Cerebellar nuclear complex (tissue), 1 donor: ENCODE results near the gene VIPR2.
"Not testable (repeated sequence)": the region's sequence is repeated elsewhere in the genome, so short reads cannot be mapped to it uniquely, and the experiment has no call there.

Experiments used
- DNase-seq, 2 experiments: peaks; one replicate each; lab custom pipeline; 2025; lab: John Stamatoyannopoulos, UW

Gene VIPR2

GRCh38 chr7:159091041-159091440, 53.6 kb downstream of the VIPR2 start:
- DNase-seq, result no peak

- DNase-seq, result no peak
Measured at GRCh38 chr7:159088016-159088865, 56.4 kb downstream of the VIPR2 start.

- no peak for DNase-seq
Measured at GRCh38 chr7:159086301-159086925, 58.3 kb downstream of the VIPR2 start.

GRCh38 chr7:159084069-159084801, 60.4 kb downstream of the VIPR2 start:
- no peak for DNase-seq

GRCh38 chr7:159083698-159084068, 61.0 kb downstream of the VIPR2 start:
- no peak for DNase-seq

- DNase-seq, result no peak
Measured at GRCh38 chr7:159083001-159083697, 61.5 kb downstream of the VIPR2 start.

GRCh38 chr7:159082075-159082474, 62.6 kb downstream of the VIPR2 start:
- DNase-seq, result not testable (repeated sequence)

GRCh38 chr7:159078911-159079270, 65.8 kb downstream of the VIPR2 start:
- no peak for DNase-seq

- no peak for DNase-seq
Measured at GRCh38 chr7:159078193-159078910, 66.3 kb downstream of the VIPR2 start.

GRCh38 chr7:159076333-159076732, 68.3 kb downstream of the VIPR2 start:
- no peak for DNase-seq

- DNase-seq, result no peak
Measured at GRCh38 chr7:159075563-159076238, 69.0 kb downstream of the VIPR2 start.

- no peak for DNase-seq
Measured at GRCh38 chr7:159071260-159071659, 73.4 kb downstream of the VIPR2 start.

GRCh38 chr7:159070431-159071148, 74.1 kb downstream of the VIPR2 start:
- no peak for DNase-seq

- DNase-seq, result no peak
Measured at GRCh38 chr7:159068893-159069448, 75.7 kb downstream of the VIPR2 start.

GRCh38 chr7:159068488-159068811, 76.2 kb downstream of the VIPR2 start:
- DNase-seq, result no peak

- DNase-seq, result no peak
Measured at GRCh38 chr7:159067576-159068487, 76.8 kb downstream of the VIPR2 start.

GRCh38 chr7:159066816-159067575, 77.7 kb downstream of the VIPR2 start:
- DNase-seq, result no peak

- DNase-seq, result no peak
Measured at GRCh38 chr7:159065852-159066480, 78.7 kb downstream of the VIPR2 start.
